H1 (cell line): ENCODE measurements around the gene CCDC86. TPM values are rescaled to one million over a fixed set of nuclear protein-coding genes. Genes with fewer than 3 reads are reported as not detected.

Experiments
- CTCF ChIA-PET: fragments of 300-600 bp; sonication (Branson Sonifier 250); formaldehyde crosslinking; loops from one replicate; lab custom pipeline; 2021; ENCODE audit not compliant: partially characterized antibody; lab: Charles Lee
- POLR2A ChIA-PET: fragments of 300-600 bp; sonication (Branson Sonifier 250); formaldehyde crosslinking; loops from one replicate; lab custom pipeline; 2021; ENCODE audit warnings: inconsistent platforms; ENCODE audit not compliant: partially characterized antibody; lab: Charles Lee
- DNase-seq, 2 experiments: peaks; one replicate each; pipeline versions ENCODE4 v3.0.0 to v3.0.0-alpha.2; 2010 to 2022; ENCODE audit warnings: low spot score in 2 of 2, low read depth in 1 of 2, mixed read lengths in 1 of 2
- FAIRE-seq: peaks from 2 replicates; lab custom pipeline; 2011; peaks lifted over from hg19 to GRCh38; lab: Jason Lieb, UNC
- H2AFZ ChIP-seq: 2 replicates; pipeline ENCODE4 v1.8.1; 2012; ENCODE audit warnings: low read length, inconsistent platforms
- H2AK5ac ChIP-seq: 2 replicates; pipeline ENCODE4 v1.6.1; 2013; ENCODE audit warnings: low read depth, low read length
- H2BK120ac ChIP-seq: replicated peaks from 2 replicates; pipeline ENCODE3; 2013; ENCODE audit warnings: low read depth, low read length, inconsistent platforms
- H2BK12ac ChIP-seq: 2 replicates; pipeline ENCODE4 v1.6.1; 2013; ENCODE audit warnings: low read depth, low read length
- H2BK15ac ChIP-seq: 2 replicates; pipeline ENCODE4 v1.6.1; 2013; ENCODE audit warnings: low read length
- H2BK20ac ChIP-seq: 2 replicates; pipeline ENCODE4 v1.6.1; 2013; ENCODE audit warnings: low read length
- H2BK5ac ChIP-seq: 2 replicates; pipeline ENCODE4 v1.6.1; 2013; ENCODE audit warnings: low read depth, low read length
- H3K14ac ChIP-seq: 2 replicates; pipeline ENCODE4 v1.6.1; 2013; ENCODE audit warnings: inconsistent platforms; ENCODE audit not compliant: insufficient read length
- H3K18ac ChIP-seq: 2 replicates; pipeline ENCODE4 v1.6.1; 2013; ENCODE audit warnings: low read length; ENCODE audit errors: extremely low read depth
- H3K23ac ChIP-seq: 2 replicates; pipeline ENCODE4 v1.6.1; 2013; ENCODE audit warnings: inconsistent platforms; ENCODE audit not compliant: insufficient read length
- H3K23me2 ChIP-seq: 2 replicates; pipeline ENCODE4 v1.6.1; 2013; ENCODE audit warnings: low read depth, low read length
- H3K27ac ChIP-seq: 2 replicates; pipeline ENCODE4 v1.6.1; 2011; ENCODE audit warnings: low read depth, low read length, inconsistent platforms
- H3K27me3 ChIP-seq, 4 experiments: replicated peaks in 1 of 4; 1 replicate in 1 of 4; 2 replicates in 3 of 4; pipeline versions ENCODE4 v1.6.1 to v1.8.1; 2011 to 2013; ENCODE audit warnings: low read length in 3 of 4, mild to moderate bottlenecking in 3 of 4, inconsistent platforms in 2 of 4, mixed read lengths in 2 of 4, moderate library complexity in 1 of 4; ENCODE audit not compliant: control insufficient read depth in 3 of 4, insufficient read depth in 3 of 4; ENCODE audit errors: extremely low read depth in 1 of 4
- H3K36me3 ChIP-seq, 4 experiments: 2 replicates each; pipeline versions ENCODE4 v1.6.1 to v1.8.1; 2011 to 2013; ENCODE audit warnings: mild to moderate bottlenecking in 4 of 4, low read length in 3 of 4, moderate library complexity in 2 of 4, control low read depth in 1 of 4, inconsistent platforms in 1 of 4; ENCODE audit not compliant: insufficient read depth in 4 of 4, control insufficient read depth in 2 of 4
- H3K4ac ChIP-seq: replicated peaks from 2 replicates; pipeline ENCODE3; 2013; ENCODE audit warnings: low read length, low read depth, mixed read lengths, inconsistent platforms; ENCODE audit not compliant: insufficient read length
- H3K4me1 ChIP-seq, 4 experiments: replicated peaks in 1 of 4; 1 replicate in 1 of 4; 2 replicates in 3 of 4; pipeline versions ENCODE4 v1.6.1 to v1.8.1; 2011 to 2013; ENCODE audit warnings: low read length in 3 of 4, inconsistent platforms in 2 of 4, mixed read lengths in 1 of 4; ENCODE audit not compliant: insufficient read depth in 4 of 4, control insufficient read depth in 3 of 4
- H3K4me2 ChIP-seq, 2 experiments: 2 replicates each; pipeline versions ENCODE4 v1.6.1 to v1.8.1; 2011 to 2013; ENCODE audit warnings: low read depth in 2 of 2, low read length in 2 of 2, control low read depth in 1 of 2, inconsistent platforms in 1 of 2, mild to moderate bottlenecking in 1 of 2; ENCODE audit not compliant: insufficient read depth in 1 of 2
- H3K4me3 ChIP-seq, 4 experiments: fragments of 200-600, 300-600 bp in 1 of 4; sonication (generic), shearing (Covaris generic), sonication (Bioruptor Twin) in 1 of 4; 2 replicates each; pipeline versions ENCODE4 v1.5.1 to v1.8.1; 2011 to 2016; ENCODE audit warnings: low read length in 4 of 4, low read depth in 3 of 4, control low read depth in 2 of 4, inconsistent platforms in 2 of 4, mild to moderate bottlenecking in 2 of 4, mixed read lengths in 1 of 4, moderate library complexity in 1 of 4; ENCODE audit not compliant: insufficient read depth in 2 of 4; ENCODE audit errors: extremely low read depth in 1 of 4
- H3K56ac ChIP-seq: replicated peaks from 2 replicates; pipeline ENCODE3; 2013; ENCODE audit warnings: low read depth, mild to moderate bottlenecking, mixed read lengths, low read length, inconsistent platforms; ENCODE audit not compliant: insufficient read length
- H3K79me1 ChIP-seq: 2 replicates; pipeline ENCODE4 v1.6.1; 2013; ENCODE audit warnings: low read depth, low read length, control low read depth
- H3K79me2 ChIP-seq, 2 experiments: 2 replicates each; pipeline versions ENCODE4 v1.6.1 to v1.8.1; 2012 to 2013; ENCODE audit warnings: low read length in 2 of 2, mild to moderate bottlenecking in 2 of 2, inconsistent platforms in 1 of 2; ENCODE audit not compliant: insufficient read depth in 2 of 2, control insufficient read depth in 1 of 2
- H3K9ac ChIP-seq, 4 experiments: replicated peaks in 1 of 4; 1 replicate in 1 of 4; 2 replicates in 3 of 4; pipeline versions ENCODE4 v1.6.1 to v1.8.1; 2011 to 2013; ENCODE audit warnings: low read depth in 3 of 4, low read length in 3 of 4, control low read depth in 2 of 4, mild to moderate bottlenecking in 2 of 4, moderate library complexity in 2 of 4, inconsistent platforms in 1 of 4; ENCODE audit errors: extremely low read depth in 1 of 4
- H3K9me3 ChIP-seq, 2 experiments: 2 replicates each; pipeline versions ENCODE4 v1.6.1 to v1.8.1; 2012 to 2013; ENCODE audit warnings: mild to moderate bottlenecking in 2 of 2, moderate library complexity in 2 of 2, control low read depth in 1 of 2, inconsistent platforms in 1 of 2, low read depth in 1 of 2, low read length in 1 of 2, mixed read lengths in 1 of 2; ENCODE audit not compliant: insufficient read depth in 2 of 2
- H4K20me1 ChIP-seq, 2 experiments: replicated peaks in 1 of 2; 2 replicates each; pipeline versions ENCODE3 to v1.8.1; 2011 to 2013; ENCODE audit warnings: inconsistent platforms in 2 of 2, low read length in 2 of 2, mild to moderate bottlenecking in 1 of 2; ENCODE audit not compliant: insufficient read depth in 2 of 2, control insufficient read depth in 1 of 2
- H4K5ac ChIP-seq: 2 replicates; pipeline ENCODE4 v1.6.1; 2013; ENCODE audit warnings: low read length, low read depth, mixed read lengths, inconsistent platforms; ENCODE audit not compliant: insufficient read length
- H4K8ac ChIP-seq: 2 replicates; pipeline ENCODE4 v1.8.0; 2013; ENCODE audit warnings: mild to moderate bottlenecking, moderate library complexity, low read length, inconsistent platforms; ENCODE audit not compliant: insufficient read depth; ENCODE audit errors: extremely low read depth
- H4K91ac ChIP-seq: replicated peaks from 2 replicates; pipeline ENCODE3; 2013; ENCODE audit warnings: low read length, mixed read lengths, inconsistent platforms; ENCODE audit not compliant: insufficient read length
- BRCA1 ChIP-seq: IDR thresholded peaks from 2 replicates; pipeline ENCODE4 v1.6.1; 2012; ENCODE audit warnings: low read depth, low read length, improper control_type of control experiment
- CEBPB ChIP-seq: IDR thresholded peaks from 2 replicates; pipeline ENCODE4 v1.6.1; 2012; ENCODE audit warnings: low read depth, low read length
- GTF2F1 ChIP-seq: IDR thresholded peaks from 2 replicates; pipeline ENCODE4 v1.6.1; 2012; ENCODE audit warnings: low read depth, low read length, improper control_type of control experiment, borderline replicate concordance
- MAX ChIP-seq: IDR thresholded peaks from 2 replicates; pipeline ENCODE4 v1.6.1; 2012; ENCODE audit warnings: inconsistent platforms
- PHF8 ChIP-seq: fragments of 200-600 bp; sonication (generic); conservative IDR thresholded peaks from 2 replicates; pipeline ENCODE4 v1.7.1; 2012; ENCODE audit warnings: low read depth, mild to moderate bottlenecking, inconsistent platforms, low read length, moderate library complexity
- SUZ12 ChIP-seq: fragments of 200-600 bp; sonication (generic); IDR thresholded peaks from 2 replicates; pipeline ENCODE4 v1.6.1; 2012; ENCODE audit warnings: mild to moderate bottlenecking, inconsistent platforms, low read length, moderate library complexity, mixed read lengths
- WGBS, 2 experiments: shearing (Covaris generic) in 1 of 2; methylation state at CpG; one replicate each; pipeline versions ENCODE4 v1.1.6 to v1.1.7; 2013 to 2015; ENCODE audit warnings: low lambda C conversion rate in 2 of 2, mixed read lengths in 2 of 2, inconsistent platforms in 1 of 2, low coverage in 1 of 2, missing lambda C conversion rate in 1 of 2; ENCODE audit not compliant: insufficient replicate concordance in 2 of 2, insufficient coverage in 1 of 2, insufficient read length in 1 of 2; ENCODE audit errors: extremely low coverage in 1 of 2, missing lambda C conversion rate in 1 of 2; 5-methylcytosine and 5-hydroxymethylcytosine counted together
- polyA plus RNA-seq, 7 experiments: library from polyadenylated mRNA; depleted of rRNA in 3 of 7; stranded (reverse) in 5 of 7; unstranded in 2 of 7; fragments of >200 nt in 5 of 7; fragments of 200-250 nt in 2 of 7; gene quantifications; 1 replicate in 5 of 7; 2 replicates in 1 of 7; 4 replicates in 1 of 7; pipeline versions ENCODE4 v1.2.1 to v1.2.3, GENCODE V29; 2011 to 2013; ENCODE audit warnings: missing spikeins in 2 of 7, mixed read lengths in 2 of 7
- total RNA-seq: library from RNA; stranded (reverse); fragmentation: NEBNext Ultra II Directional; extraction: Animal tissue kit (Norgen Biotek cat#: 25700); gene quantifications from 2 replicates; pipeline ENCODE4 v1.2.1, GENCODE V29; 2021

CCDC86 gene
- total and polyA plus RNA-seq, 2 of the 8 experiments (the other 6 are each of a cell fraction or from before 2014, with no cell fraction given): 37.7 to 76.4 TPM

- H3K79me1 ChIP-seq: no peaks in the 10 kb centered on the region; the same call in 1 of the 2 replicates
- H3K23me2 ChIP-seq: no peaks in the 10 kb centered on the region
- no peak overlapping the region for H2AK5ac ChIP-seq
- H3K4me1 ChIP-seq: no peaks in the 10 kb centered on the region
- no peak overlapping the region for H4K91ac ChIP-seq
- H3K27ac ChIP-seq: no peak overlapping the region
- H3K18ac ChIP-seq: no peak overlapping the region
- H4K5ac ChIP-seq: no peak overlapping the region
- H3K14ac ChIP-seq: no peak overlapping the region
- H3K4me2 ChIP-seq: no peak overlapping the region
- H3K9me3 ChIP-seq: no peaks in the 10 kb centered on the region
- WGBS, 2 experiments: 91% methylated on average over 5 of the region's 5 CpGs; no CpG with 5 or more reads in 1 of the 2 experiments
- ChIA-PET POLR2A (interaction anchor here (0.7 to 3.9 kb wide), 5 partner anchors 8 to 113 kb away, joined by 3 to 17 read pairs (median 4); partner anchors contain the start of gene TMEM132A), CTCF (interaction anchor here (1.0 to 23.0 kb wide), 5 partner anchors 7 to 58 kb away, joined by 3 to 522 read pairs (median 16); partner anchors contain the start of gene PRPF19)
- no peak overlapping the region for H3K23ac ChIP-seq
- peaks cover 0 to 7% of the 10 kb centered on the region in 2 experiments for H4K20me1 ChIP-seq
- H2BK20ac ChIP-seq: no peak overlapping the region
- H2BK5ac ChIP-seq: no peak overlapping the region
- H2BK120ac ChIP-seq: no peak overlapping the region
- no peaks in the 10 kb centered on the region for H3K79me2 ChIP-seq
- no peak overlapping the region for H2BK15ac ChIP-seq
- H3K4me3 ChIP-seq: no peak overlapping the region
- H3K36me3 ChIP-seq: peaks cover 5 to 38% (median 23%) of the 10 kb centered on the region in 4 experiments
- H3K27me3 ChIP-seq: no peaks in the 10 kb centered on the region
- FAIRE-seq: no peak
- H3K4ac ChIP-seq: no peak overlapping the region
- no peak overlapping the region for H2BK12ac ChIP-seq
- no peak overlapping the region for H2AFZ ChIP-seq
- H3K9ac ChIP-seq: no peak overlapping the region
- no peak overlapping the region for H4K8ac ChIP-seq
- no peak for DNase-seq
- no peak overlapping the region for H3K56ac ChIP-seq
- TF ChIP-seq BRCA1 (no peak), CEBPB (no peak), MAX (no peak), SUZ12 (no peak), GTF2F1 (no peak), PHF8 (no peak)
These were observed 48.8 kb downstream of the CCDC86 start for GRCh38 chr11:60890696-60891095.
